IMR-90 (cell line): Measurements from ENCODE around the gene TTLL11. TPM values are rescaled to one million over a fixed set of nuclear protein-coding genes. Genes with fewer than 3 reads are reported as not detected.

Experiments used
- ATAC-seq: fragments of 200-7000 bp; cut with Tn5 transposase; 2 replicates; pipeline ENCODE4 v1.9.1; 2020; ENCODE audit warnings: low read depth, mild to moderate bottlenecking, moderate library complexity
- BruUV-seq: library from RNA; stranded (reverse); fragments of 400-500 nt; replicated peaks from 2 replicates; lab custom pipeline; 2021; lab: Mats Ljungman, UMichigan
- CTCF ChIA-PET: fragments of 300-600 bp; formaldehyde crosslinking; extraction: SDS; loops from one replicate; lab custom pipeline; 2021; ENCODE audit warnings: antibody characterized with exemption; lab: Yijun Ruan, JAX
- POLR2A ChIA-PET: fragments of 300-600 bp; sonication (Branson Sonifier 250); formaldehyde crosslinking; loops from one replicate; lab custom pipeline; 2022; ENCODE audit warnings: antibody characterized with exemption; ENCODE audit not compliant: unreplicated experiment; lab: Charles Lee
- DNase-seq: peaks from one replicate; pipeline ENCODE4 v3.0.0; 2013
- H2AFZ ChIP-seq: replicated peaks from 2 replicates; pipeline ENCODE3; 2013; ENCODE audit warnings: low read length, mild to moderate bottlenecking; ENCODE audit not compliant: poor library complexity
- H2AK5ac ChIP-seq: 2 replicates; pipeline ENCODE4 v1.6.1; 2013; ENCODE audit warnings: low read depth, low read length, inconsistent platforms
- H2AK9ac ChIP-seq: replicated peaks from 2 replicates; pipeline ENCODE3; 2013; ENCODE audit warnings: mild to moderate bottlenecking, low read depth, low read length, moderate library complexity; ENCODE audit not compliant: poor library complexity
- H2BK120ac ChIP-seq: 2 replicates; pipeline ENCODE4 v1.6.1; 2013; ENCODE audit warnings: low read depth, low read length, inconsistent platforms
- H2BK15ac ChIP-seq: 3 replicates; pipeline ENCODE4 v1.6.1; 2013; ENCODE audit warnings: low read depth, low read length, inconsistent platforms
- H2BK20ac ChIP-seq: 2 replicates; pipeline ENCODE4 v1.6.1; 2013; ENCODE audit warnings: low read depth, mild to moderate bottlenecking, inconsistent platforms, low read length, moderate library complexity
- H2BK5ac ChIP-seq: 2 replicates; pipeline ENCODE4 v1.6.1; 2013; ENCODE audit warnings: mild to moderate bottlenecking, low read depth, low read length, inconsistent platforms; ENCODE audit not compliant: poor library complexity, severe bottlenecking
- H3K14ac ChIP-seq: replicated peaks from 2 replicates; pipeline ENCODE4 v1.6.1; 2013; ENCODE audit warnings: low read depth, low read length, inconsistent platforms
- H3K18ac ChIP-seq: 2 replicates; pipeline ENCODE4 v1.6.1; 2013; ENCODE audit warnings: low read depth, low read length, control low read depth
- H3K23ac ChIP-seq: 2 replicates; pipeline ENCODE4 v1.6.1; 2013; ENCODE audit warnings: low read depth, low read length, inconsistent platforms
- H3K27ac ChIP-seq: 2 replicates; pipeline ENCODE4 v1.5.1; 2013; ENCODE audit warnings: mild to moderate bottlenecking, control low read depth, low read length; ENCODE audit not compliant: insufficient read depth
- H3K27me3 ChIP-seq: 2 replicates; pipeline ENCODE4 v1.6.1; 2013; ENCODE audit warnings: low read length; ENCODE audit not compliant: control insufficient read depth, insufficient read depth
- H3K36me3 ChIP-seq: 2 replicates; pipeline ENCODE4 v1.6.1; 2013; ENCODE audit warnings: low read length, mixed read lengths; ENCODE audit not compliant: control insufficient read depth, insufficient read depth
- H3K4ac ChIP-seq: 2 replicates; pipeline ENCODE4 v1.6.1; 2013; ENCODE audit warnings: low read depth, low read length, inconsistent platforms
- H3K4me1 ChIP-seq: 2 replicates; pipeline ENCODE4 v1.6.1; 2013; ENCODE audit warnings: low read length, mixed read lengths; ENCODE audit not compliant: control insufficient read depth, insufficient read depth
- H3K4me2 ChIP-seq: 2 replicates; pipeline ENCODE4 v1.6.1; 2013; ENCODE audit warnings: low read depth, mild to moderate bottlenecking, control low read depth, low read length, moderate library complexity
- H3K4me3 ChIP-seq: 2 replicates; pipeline ENCODE4 v1.5.1; 2013; ENCODE audit warnings: low read depth, mild to moderate bottlenecking, control low read depth, low read length, moderate library complexity; ENCODE audit not compliant: insufficient read depth
- H3K56ac ChIP-seq: 2 replicates; pipeline ENCODE4 v1.6.1; 2013; ENCODE audit warnings: low read length, inconsistent platforms; ENCODE audit not compliant: insufficient read depth; ENCODE audit errors: extremely low read depth
- H3K79me1 ChIP-seq, 2 experiments: 2 replicates each; pipeline ENCODE4 v1.6.1; 2013; ENCODE audit warnings: low read length in 2 of 2, inconsistent platforms in 1 of 2, low read depth in 1 of 2
- H3K9ac ChIP-seq: 2 replicates; pipeline ENCODE4 v1.6.1; 2013; ENCODE audit warnings: low read depth, low read length, control low read depth
- H3K9me1 ChIP-seq: 2 replicates; pipeline ENCODE4 v1.6.1; 2013; ENCODE audit warnings: low read length, inconsistent platforms; ENCODE audit not compliant: insufficient read depth
- H3K9me3 ChIP-seq: 2 replicates; pipeline ENCODE4 v1.6.1; 2013; ENCODE audit warnings: low read length; ENCODE audit not compliant: control insufficient read depth, insufficient read depth
- H4K20me1 ChIP-seq: 2 replicates; pipeline ENCODE4 v1.6.1; 2013; ENCODE audit warnings: low read length, inconsistent platforms; ENCODE audit not compliant: insufficient read depth
- H4K5ac ChIP-seq: 2 replicates; pipeline ENCODE4 v1.6.1; 2013; ENCODE audit warnings: mild to moderate bottlenecking, low read depth, low read length, control low read depth
- H4K8ac ChIP-seq, 2 experiments: 2 replicates each; pipeline ENCODE4 v1.6.1; 2013; ENCODE audit warnings: low read depth in 2 of 2, low read length in 2 of 2, control low read depth in 1 of 2, inconsistent platforms in 1 of 2
- H4K91ac ChIP-seq: 2 replicates; pipeline ENCODE4 v1.6.1; 2013; ENCODE audit warnings: low read depth, low read length, inconsistent platforms; ENCODE audit not compliant: insufficient read depth
- BHLHE40 ChIP-seq: fragments of 150-350 bp; IDR thresholded peaks from 2 replicates; pipeline ENCODE4 v1.6.1; 2016; ENCODE audit warnings: mild to moderate bottlenecking, low read depth, low read length
- CEBPB ChIP-seq: IDR thresholded peaks from 2 replicates; pipeline ENCODE4 v1.6.1; 2012; ENCODE audit warnings: low read depth, low read length, improper control_type of control experiment
- CHD1 ChIP-seq: IDR thresholded peaks from 2 replicates; pipeline ENCODE4 v1.6.1; 2012; ENCODE audit warnings: low read depth, low read length, improper control_type of control experiment
- FOS ChIP-seq: fragments of 150-350 bp; IDR thresholded peaks from 2 replicates; pipeline ENCODE4 v1.6.1; 2016; ENCODE audit warnings: low read depth, low read length
- MAFK ChIP-seq: IDR thresholded peaks from 2 replicates; pipeline ENCODE4 v1.6.1; 2012; ENCODE audit warnings: low read depth, low read length, improper control_type of control experiment
- MXI1 ChIP-seq: IDR thresholded peaks from 2 replicates; pipeline ENCODE4 v1.6.1; 2012; ENCODE audit warnings: low read depth, mild to moderate bottlenecking, low read length, moderate library complexity, borderline replicate concordance
- NFE2L2 ChIP-seq: fragments of 150-350 bp; IDR thresholded peaks from 2 replicates; pipeline ENCODE4 v1.6.1; 2016; ENCODE audit warnings: low read depth, mild to moderate bottlenecking, low read length
- POLR2A ChIP-seq: IDR thresholded peaks from 2 replicates; pipeline ENCODE4 v1.6.1; 2012; ENCODE audit warnings: mild to moderate bottlenecking, low read depth, low read length
- RAD21 ChIP-seq: IDR thresholded peaks from 2 replicates; pipeline ENCODE4 v1.6.1; 2012; ENCODE audit warnings: low read length, improper control_type of control experiment
- RCOR1 ChIP-seq: IDR thresholded peaks from 2 replicates; pipeline ENCODE4 v1.6.1; 2012; ENCODE audit warnings: mild to moderate bottlenecking, low read length, improper control_type of control experiment; ENCODE audit not compliant: insufficient replicate concordance
- SMC3 ChIP-seq: fragments of 150-350 bp; IDR thresholded peaks from 2 replicates; pipeline ENCODE4 v1.6.1; 2016; ENCODE audit warnings: low read depth, mild to moderate bottlenecking, antibody characterized with exemption, low read length, moderate library complexity
- WGBS, 2 experiments: methylation state at CpG; one replicate each; pipeline versions ENCODE4 v1.1.5 to v1.1.7; 2013; ENCODE audit warnings: missing lambda C conversion rate in 2 of 2; ENCODE audit not compliant: insufficient read length in 1 of 2; ENCODE audit errors: extremely low coverage in 2 of 2; 5-methylcytosine and 5-hydroxymethylcytosine counted together
- dilution Hi-C: fragments of 300-500 bp; cut with HindIII; formaldehyde crosslinking; loops from one replicate; pipeline ENCODE4 v1.14.3; 2018; ENCODE audit warnings: low sequenced_read_pairs; ENCODE audit not compliant: unreplicated experiment
- in situ Hi-C: fragments of 300-500 bp; cut with MboI; formaldehyde crosslinking; loops from 3 replicates; pipeline ENCODE4 v1.14.3; 2019; ENCODE audit warnings: low sequenced_read_pairs, inconsistent platforms, mixed read lengths
- intact Hi-C: fragments of 100-400 bp; cut with micrococcal nuclease; formaldehyde crosslinking; loops from 2 replicates; pipeline ENCODE4 v1.10.0; 2022
- polyA plus RNA-seq, 3 experiments: library from polyadenylated mRNA; depleted of rRNA; stranded (reverse); fragments of >200 nt; gene quantifications; 2 replicates each; pipeline ENCODE4 v1.2.3, GENCODE V29; 2012; ENCODE audit warnings: low replicate concordance in 1 of 3
- total RNA-seq: library from RNA; depleted of rRNA; stranded (reverse); fragments of >200 nt; gene quantifications from 2 replicates; pipeline ENCODE4 v1.2.3, GENCODE V29; 2012
- TF ChIP-seq, protein P1 (sequence below): fragments of 150-350 bp; IDR thresholded peaks from 2 replicates; pipeline ENCODE4 v1.6.1; 2016; ENCODE audit warnings: low read depth, mild to moderate bottlenecking, low read length, moderate library complexity, borderline replicate concordance
- TF ChIP-seq, protein P2 (sequence below): conservative IDR thresholded peaks from 2 replicates; pipeline ENCODE4 v1.5.1; 2012; ENCODE audit warnings: mild to moderate bottlenecking, low read depth, low read length, improper control_type of control experiment
- TF ChIP-seq, protein P3 (sequence below): fragments of 150-350 bp; IDR thresholded peaks from 2 replicates; pipeline ENCODE4 v1.6.1; 2017; ENCODE audit warnings: mild to moderate bottlenecking, antibody characterized with exemption, low read length, low read depth

TTLL11 gene
- total and polyA plus RNA-seq, 2 of the 4 experiments (the other 2 are of a cell fraction): 2.0 to 4.6 TPM

- TF ChIP-seq, protein P1, sequence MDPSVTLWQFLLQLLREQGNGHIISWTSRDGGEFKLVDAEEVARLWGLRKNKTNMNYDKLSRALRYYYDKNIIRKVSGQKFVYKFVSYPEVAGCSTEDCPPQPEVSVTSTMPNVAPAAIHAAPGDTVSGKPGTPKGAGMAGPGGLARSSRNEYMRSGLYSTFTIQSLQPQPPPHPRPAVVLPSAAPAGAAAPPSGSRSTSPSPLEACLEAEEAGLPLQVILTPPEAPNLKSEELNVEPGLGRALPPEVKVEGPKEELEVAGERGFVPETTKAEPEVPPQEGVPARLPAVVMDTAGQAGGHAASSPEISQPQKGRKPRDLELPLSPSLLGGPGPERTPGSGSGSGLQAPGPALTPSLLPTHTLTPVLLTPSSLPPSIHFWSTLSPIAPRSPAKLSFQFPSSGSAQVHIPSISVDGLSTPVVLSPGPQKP: no peak
- TF ChIP-seq FOS: no peak
- TF ChIP-seq, protein P2, sequence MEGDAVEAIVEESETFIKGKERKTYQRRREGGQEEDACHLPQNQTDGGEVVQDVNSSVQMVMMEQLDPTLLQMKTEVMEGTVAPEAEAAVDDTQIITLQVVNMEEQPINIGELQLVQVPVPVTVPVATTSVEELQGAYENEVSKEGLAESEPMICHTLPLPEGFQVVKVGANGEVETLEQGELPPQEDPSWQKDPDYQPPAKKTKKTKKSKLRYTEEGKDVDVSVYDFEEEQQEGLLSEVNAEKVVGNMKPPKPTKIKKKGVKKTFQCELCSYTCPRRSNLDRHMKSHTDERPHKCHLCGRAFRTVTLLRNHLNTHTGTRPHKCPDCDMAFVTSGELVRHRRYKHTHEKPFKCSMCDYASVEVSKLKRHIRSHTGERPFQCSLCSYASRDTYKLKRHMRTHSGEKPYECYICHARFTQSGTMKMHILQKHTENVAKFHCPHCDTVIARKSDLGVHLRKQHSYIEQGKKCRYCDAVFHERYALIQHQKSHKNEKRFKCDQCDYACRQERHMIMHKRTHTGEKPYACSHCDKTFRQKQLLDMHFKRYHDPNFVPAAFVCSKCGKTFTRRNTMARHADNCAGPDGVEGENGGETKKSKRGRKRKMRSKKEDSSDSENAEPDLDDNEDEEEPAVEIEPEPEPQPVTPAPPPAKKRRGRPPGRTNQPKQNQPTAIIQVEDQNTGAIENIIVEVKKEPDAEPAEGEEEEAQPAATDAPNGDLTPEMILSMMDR: no peak
- TF ChIP-seq RCOR1: no peak
- TF ChIP-seq MXI1: no peak
- no peak for TF ChIP-seq POLR2A
- no peak for TF ChIP-seq BHLHE40
- no peak for TF ChIP-seq CEBPB
- TF ChIP-seq NFE2L2: no peak
- no peak for TF ChIP-seq SMC3
- no peak for TF ChIP-seq CHD1
- TF ChIP-seq RAD21: no peak
- TF ChIP-seq, protein P3, sequence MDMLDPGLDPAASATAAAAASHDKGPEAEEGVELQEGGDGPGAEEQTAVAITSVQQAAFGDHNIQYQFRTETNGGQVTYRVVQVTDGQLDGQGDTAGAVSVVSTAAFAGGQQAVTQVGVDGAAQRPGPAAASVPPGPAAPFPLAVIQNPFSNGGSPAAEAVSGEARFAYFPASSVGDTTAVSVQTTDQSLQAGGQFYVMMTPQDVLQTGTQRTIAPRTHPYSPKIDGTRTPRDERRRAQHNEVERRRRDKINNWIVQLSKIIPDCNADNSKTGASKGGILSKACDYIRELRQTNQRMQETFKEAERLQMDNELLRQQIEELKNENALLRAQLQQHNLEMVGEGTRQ: no peak
- TF ChIP-seq MAFK: no peak
- POLR2A ChIA-PET: no interaction called here
- dilution Hi-C loops: no loop called here
- no peak overlapping the region for H3K27ac ChIP-seq
- H2BK20ac ChIP-seq: no peak overlapping the region
- no peak for DNase-seq
- H3K36me3 ChIP-seq: no peaks in the 10 kb centered on the region
- intact Hi-C loops: no loop called here
- no peak overlapping the region for H3K18ac ChIP-seq
- no peak for ATAC-seq
- no peak overlapping the region for H2AK9ac ChIP-seq
- no peak overlapping the region for H3K23ac ChIP-seq
- H3K4me2 ChIP-seq: no peak overlapping the region
- no peaks in the 10 kb centered on the region for H4K20me1 ChIP-seq
- CTCF ChIA-PET: interaction anchor here (2.2 kb wide), 1 partner anchor 9 kb away, joined by 4 read pairs; no protein-coding TSS in a partner anchor
- H3K14ac ChIP-seq: no peak overlapping the region
- peaks cover 3% of the 10 kb centered on the region for H3K4me1 ChIP-seq
- no peak overlapping the region for H4K5ac ChIP-seq
- H4K91ac ChIP-seq: no peak overlapping the region
- no peak overlapping the region for H3K4ac ChIP-seq
- in situ Hi-C loops: no loop called here
- no TSS peak for BruUV-seq
- no peak overlapping the region for H2BK15ac ChIP-seq
- peaks cover 2% of the 10 kb centered on the region; the same call in 1 of the 2 replicates for H3K27me3 ChIP-seq
- no peak overlapping the region for H3K56ac ChIP-seq
- 76% methylated on average over 4 of the region's 5 CpGs; no CpG with 5 or more reads in 1 of the 2 experiments for WGBS, 2 experiments
- no peak overlapping the region for H3K9ac ChIP-seq
- no peaks in the 10 kb centered on the region; the same call in 1 of the 2 replicates for H3K9me1 ChIP-seq
- no peaks in the 10 kb centered on the region for H3K9me3 ChIP-seq
- no peak overlapping the region for H2AFZ ChIP-seq
- H4K8ac ChIP-seq: no peak overlapping the region
- H3K4me3 ChIP-seq: no peak overlapping the region
- no peak overlapping the region for H2AK5ac ChIP-seq
- H2BK120ac ChIP-seq: no peak overlapping the region
- no peaks in the 10 kb centered on the region for H3K79me1 ChIP-seq
- no peak overlapping the region for H2BK5ac ChIP-seq
These were observed 237.6 kb downstream of the TTLL11 start for GRCh38 chr9:121855476-121855875.
